HG03460 (cell line): ENCODE data around the gene SLPI.

Experiments
- ATAC-seq: cut with Tn5 transposase; IDR thresholded peaks from one replicate; pipeline ENCODE4 v1.9.1; 2021; ENCODE audit not compliant: unreplicated experiment

The SLPI gene

GRCh38 chr20:45275338-45275737 lies 21.0 kb upstream of the SLPI start:
- ATAC-seq: no peak

- ATAC-seq: no peak
Observed at GRCh38 chr20:45269754-45270270, 15.4 kb upstream of the SLPI start.

GRCh38 chr20:45269056-45269455 lies 14.7 kb upstream of the SLPI start:
- ATAC-seq: no peak

GRCh38 chr20:45268531-45268930 lies 14.2 kb upstream of the SLPI start:
- no peak for ATAC-seq

GRCh38 chr20:45266977-45267376 lies 12.6 kb upstream of the SLPI start:
- ATAC-seq: no peak

DNA sequence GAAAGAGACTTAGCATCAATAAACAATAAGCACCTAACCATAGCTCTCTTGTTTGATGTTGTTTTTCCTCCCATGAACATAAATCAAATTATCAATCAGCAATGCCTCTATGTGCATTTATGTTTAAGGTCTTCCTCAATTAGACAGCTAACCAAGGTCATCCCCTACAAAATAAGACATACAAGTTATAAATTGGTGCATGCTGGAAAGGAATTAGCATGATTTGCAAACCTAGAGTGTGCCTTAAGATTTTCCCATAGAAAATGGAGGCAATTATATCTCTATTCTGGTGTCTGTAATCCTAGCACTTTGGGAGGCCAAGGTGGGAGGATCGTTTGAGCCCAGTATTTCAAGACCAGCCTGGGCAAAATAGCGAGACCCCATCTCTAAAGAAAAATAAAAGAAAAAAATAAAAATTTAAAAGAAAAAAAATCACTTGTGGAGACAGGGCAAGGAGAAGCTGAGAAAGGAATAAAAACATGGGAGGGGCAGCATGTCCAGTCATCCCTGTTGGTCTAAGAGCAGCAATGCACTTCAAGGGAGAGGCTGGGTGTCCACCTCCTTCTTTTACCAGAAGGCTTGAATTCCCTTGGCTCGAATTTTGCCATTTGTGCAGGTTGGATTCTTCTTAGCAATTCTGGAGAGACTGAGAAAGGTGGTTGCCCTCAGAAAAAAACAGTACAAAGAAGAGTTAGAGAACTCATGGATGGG lies 9.3 kb upstream of the SLPI start:
- ATAC-seq: no peak

DNA sequence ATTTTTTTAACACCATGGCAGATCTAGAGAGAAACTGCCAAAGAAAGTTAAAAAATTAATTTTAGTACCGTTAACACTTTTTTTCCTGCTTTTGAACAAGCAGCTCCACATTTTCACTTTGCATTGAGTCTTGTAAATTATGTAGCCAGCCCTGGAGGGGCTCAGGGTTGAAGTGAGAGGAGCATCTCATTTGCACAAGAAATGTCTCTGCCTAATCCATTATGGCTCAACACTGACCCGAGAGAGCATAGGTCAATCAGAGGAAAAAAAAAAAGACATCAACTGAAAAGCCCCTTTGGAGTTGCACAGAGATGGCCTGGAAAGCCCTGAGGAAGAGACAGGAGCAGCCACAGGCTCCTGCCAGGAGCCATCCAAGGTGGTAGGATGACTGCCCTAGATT lies 4.3 kb upstream of the SLPI start:
- ATAC-seq: no peak

GRCh38 chr20:45258259-45258658 lies 3.9 kb upstream of the SLPI start:
- ATAC-seq: no peak

DNA sequence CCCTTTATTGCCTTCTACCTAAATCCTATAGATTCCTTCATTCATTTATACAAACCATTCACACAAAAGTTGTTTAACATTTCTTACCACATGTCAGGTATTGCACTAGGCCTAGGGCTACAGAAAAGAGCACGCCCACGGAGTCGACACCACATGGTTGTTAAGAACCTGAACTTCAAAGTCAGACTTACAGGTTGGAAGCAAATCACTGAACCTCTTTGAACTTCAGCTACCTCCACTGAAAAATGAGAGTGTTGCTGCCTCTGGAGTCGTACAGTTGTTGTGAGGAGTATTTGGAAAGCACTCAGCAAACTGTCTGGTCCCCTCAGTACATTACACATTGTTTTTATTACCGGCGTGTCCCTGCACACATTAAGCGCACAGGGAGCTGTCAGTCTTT lies 3.3 kb upstream of the SLPI start:
- ATAC-seq: no peak

GRCh38 chr20:45257161-45257560 lies 2.8 kb upstream of the SLPI start:
- ATAC-seq: no peak

DNA sequence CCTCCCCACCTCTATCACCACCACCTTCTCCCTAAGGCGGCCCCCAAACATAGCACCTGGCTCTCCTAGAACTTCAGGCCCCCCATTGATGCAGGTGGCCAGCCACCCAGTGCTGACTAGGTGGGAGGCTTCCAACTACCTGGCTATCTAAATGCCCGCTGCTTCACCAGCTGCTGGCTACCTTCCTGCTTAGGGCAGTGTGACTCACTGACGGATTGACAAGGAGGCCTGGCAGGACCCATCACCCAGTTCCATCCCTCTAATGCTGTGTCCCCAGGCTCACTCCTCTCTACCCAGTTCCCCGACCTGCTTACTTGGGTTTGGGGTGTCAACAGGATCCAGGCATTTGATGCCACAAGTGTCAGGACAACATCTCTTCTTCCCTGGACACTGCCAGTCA lies 1.1 kb downstream of the SLPI start:
- ATAC-seq: no peak

- no peak for ATAC-seq
Observed at GRCh38 chr20:45251884-45252560, 2.3 kb downstream of the SLPI start.

DNA sequence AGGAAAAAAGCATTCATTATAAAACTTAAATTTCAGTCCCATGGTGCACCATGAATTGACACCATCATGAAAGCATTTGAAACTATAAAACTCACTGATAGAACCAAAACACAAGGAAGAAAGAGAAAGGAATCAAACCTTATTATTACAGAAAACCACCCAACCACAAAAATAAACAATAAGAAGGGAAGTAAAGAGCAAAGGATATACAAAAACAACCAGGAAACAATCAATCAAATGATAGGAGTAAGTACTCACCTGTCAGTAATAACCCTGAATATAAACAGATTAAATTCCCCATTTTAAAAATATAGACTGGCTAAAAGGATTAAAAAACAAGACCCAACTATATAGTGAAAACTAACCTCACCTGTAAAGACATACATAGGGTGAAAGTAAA lies 5.8 kb downstream of the SLPI start:
- no peak for ATAC-seq

DNA sequence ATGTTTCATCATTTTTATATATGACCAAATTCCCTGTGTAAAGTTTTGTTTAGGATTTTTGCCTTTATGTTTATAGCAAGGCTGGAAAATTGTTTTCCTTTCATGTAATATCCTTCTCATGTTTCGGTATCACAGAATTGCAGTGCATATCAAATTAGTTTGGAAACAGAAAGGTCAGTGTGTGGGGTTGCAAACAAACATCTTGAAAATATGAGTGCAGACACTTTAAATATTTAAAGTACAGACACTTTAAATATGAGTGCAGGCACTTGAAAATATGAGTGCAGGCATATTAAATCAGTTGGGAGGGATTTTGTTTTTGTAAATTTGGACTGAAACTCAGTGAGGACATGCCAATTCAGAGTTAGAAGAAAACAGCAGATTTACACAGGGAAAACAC lies 6.5 kb downstream of the SLPI start:
- no peak for ATAC-seq

DNA sequence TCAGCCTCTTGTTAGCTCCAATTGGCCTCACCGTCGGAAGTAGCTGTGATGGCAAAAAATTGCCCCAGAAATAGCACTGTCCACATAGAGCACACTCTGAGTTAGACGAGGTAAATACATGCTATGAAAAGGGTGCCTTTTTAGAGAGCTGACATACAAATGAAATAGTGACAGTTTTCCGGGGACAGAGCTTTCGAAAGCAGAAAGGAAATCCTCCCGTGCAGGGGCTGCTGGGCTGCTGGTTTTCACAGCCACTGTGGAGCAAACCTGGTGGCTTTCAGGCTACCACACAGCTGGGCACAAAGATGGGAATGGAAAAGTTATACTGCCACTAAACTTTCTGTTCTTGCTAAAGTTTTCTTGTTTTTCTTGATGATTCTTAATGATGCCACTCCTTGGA lies 8.3 kb downstream of the SLPI start:
- no peak for ATAC-seq

GRCh38 chr20:45238139-45238538 lies 16.2 kb downstream of the SLPI start:
- ATAC-seq: no peak

DNA sequence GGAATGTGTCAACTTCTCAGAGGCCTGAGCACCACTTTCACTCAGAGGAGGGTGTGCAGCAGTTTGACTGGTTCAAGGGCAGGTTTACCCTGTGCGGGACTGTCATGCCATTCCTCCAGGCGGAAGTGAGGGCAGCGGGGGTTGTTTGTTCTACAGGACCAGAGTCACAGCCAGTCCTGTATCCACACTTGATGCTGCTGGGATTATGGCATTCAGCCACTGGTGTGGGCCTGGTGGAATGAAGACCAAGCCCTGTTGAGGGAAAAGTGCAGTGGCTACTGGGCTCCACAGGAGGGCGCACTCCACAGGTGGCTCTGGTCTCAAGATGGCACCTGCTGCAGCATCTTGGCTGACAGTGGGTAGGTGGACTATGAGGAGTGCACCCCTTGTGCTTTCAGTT lies 18.4 kb downstream of the SLPI start:
- no peak for ATAC-seq

DNA sequence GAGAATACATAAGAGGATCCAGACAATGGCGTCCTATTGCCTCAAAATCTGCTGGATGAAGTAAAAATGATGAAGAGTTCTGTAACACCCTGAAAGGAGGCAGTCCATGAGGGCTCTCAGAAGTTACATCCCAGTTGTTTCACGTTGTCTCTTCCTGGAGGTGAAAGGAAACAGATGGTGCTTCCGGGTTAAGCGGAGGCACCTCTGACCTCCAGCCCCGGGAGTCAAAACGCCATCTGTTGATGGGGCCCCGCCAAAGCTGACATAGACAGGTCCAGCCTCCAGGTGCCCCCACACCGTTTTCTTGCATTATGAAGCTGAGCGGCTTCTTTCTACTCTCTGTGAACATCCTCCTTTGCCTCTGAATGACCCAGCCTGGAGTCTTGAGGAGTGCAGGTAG lies 23.7 kb downstream of the SLPI start:
- no peak for ATAC-seq

DNA sequence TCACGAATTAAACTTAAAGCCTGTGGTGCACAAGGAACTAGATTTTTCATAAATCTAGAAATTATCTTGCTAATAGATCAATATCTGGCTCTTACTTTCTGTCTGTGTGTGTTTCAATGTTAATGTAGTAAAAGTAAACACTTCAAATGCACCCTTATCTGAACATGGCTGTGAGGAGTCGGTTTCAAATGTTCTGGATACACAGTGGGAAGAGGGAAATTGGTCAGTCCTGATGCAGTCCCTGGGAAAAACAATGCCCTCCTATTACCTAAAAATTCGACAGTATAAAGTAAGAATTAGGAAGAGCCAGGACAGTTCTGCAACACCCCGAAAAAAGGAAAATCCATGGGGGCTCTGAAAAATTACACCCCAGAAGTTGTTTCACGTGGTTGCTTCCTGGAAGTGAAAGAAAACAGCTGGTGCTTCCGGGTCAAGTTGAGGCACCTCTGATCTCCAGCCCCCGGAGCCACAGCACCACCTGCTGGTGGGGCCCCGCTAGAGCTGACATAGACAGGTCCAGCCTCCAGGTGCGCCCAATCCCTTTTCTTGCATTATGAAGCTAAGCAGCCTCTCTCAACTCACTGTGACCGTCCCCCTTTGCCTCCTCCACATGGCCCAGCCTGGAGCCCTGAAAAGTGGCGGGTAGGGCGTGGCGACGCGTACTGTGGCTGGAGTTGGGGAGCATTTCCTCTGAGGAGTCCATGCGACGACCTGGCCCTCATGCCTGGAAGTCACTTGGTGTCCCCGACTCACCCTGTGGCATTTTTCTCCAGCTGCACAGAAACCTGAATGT lies 24.9 kb downstream of the SLPI start:
- ATAC-seq: no peak

DNA sequence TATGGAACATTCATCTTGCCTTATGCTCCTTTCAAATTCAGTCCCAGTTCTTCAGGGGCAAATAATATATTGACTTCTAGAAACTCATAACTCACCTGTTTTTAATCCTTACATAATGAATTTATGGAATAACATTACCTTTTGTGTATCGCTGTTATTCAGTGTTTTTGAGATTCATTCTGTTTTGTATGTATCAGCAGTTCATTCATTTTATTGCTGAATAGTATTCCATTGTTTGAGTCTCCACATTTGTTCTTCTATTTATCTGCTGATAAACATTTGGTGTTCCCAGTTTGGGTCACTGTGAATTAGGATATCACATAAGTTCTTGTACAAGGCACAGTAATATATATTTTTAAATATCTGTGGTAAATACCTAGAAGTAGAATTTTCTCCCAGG lies 28.1 kb downstream of the SLPI start:
- no peak for ATAC-seq

GRCh38 chr20:45223136-45223535 lies 31.2 kb downstream of the SLPI start:
- no peak for ATAC-seq

DNA sequence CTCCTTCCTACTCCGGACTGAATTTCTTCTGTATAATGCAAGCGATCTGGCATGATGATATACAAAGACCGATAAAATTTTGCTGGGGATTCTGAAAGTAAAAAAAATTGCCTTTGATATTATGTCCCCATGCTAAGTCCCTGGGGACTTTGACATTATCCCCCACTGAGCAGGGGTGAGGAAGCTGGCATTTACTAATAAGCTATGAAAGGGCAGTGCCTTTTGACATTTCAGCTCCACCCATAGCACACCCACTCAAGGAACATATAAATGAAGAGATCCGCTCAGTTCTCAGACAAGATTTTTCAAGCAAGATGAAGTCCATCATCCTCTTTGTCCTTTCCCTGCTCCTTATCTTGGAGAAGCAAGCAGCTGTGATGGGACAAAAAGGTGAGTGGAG lies 33.3 kb downstream of the SLPI start, which contains the start of gene SEMG2:
SEMG2 (plus strand) TSS at position 298 of the 400 bp plus-strand sequence; CDS start at position 315, 17 bp downstream.
- no peak for ATAC-seq
